Measurements from ENCODE around the gene MPRIP.

MPRIP gene

GRCh38 chr17:17164676-17165075 lies 122.4 kb downstream of the MPRIP start:
- TF ChIP-seq POLR2A (IDR thresholded peaks at IDR 0.05; ENCODE audit: low read depth, low read length) = no peak
- FAIRE-seq (no peak), DNase-seq (ENCODE audit: insufficient read length, low spot score) (no peak)

DNA sequence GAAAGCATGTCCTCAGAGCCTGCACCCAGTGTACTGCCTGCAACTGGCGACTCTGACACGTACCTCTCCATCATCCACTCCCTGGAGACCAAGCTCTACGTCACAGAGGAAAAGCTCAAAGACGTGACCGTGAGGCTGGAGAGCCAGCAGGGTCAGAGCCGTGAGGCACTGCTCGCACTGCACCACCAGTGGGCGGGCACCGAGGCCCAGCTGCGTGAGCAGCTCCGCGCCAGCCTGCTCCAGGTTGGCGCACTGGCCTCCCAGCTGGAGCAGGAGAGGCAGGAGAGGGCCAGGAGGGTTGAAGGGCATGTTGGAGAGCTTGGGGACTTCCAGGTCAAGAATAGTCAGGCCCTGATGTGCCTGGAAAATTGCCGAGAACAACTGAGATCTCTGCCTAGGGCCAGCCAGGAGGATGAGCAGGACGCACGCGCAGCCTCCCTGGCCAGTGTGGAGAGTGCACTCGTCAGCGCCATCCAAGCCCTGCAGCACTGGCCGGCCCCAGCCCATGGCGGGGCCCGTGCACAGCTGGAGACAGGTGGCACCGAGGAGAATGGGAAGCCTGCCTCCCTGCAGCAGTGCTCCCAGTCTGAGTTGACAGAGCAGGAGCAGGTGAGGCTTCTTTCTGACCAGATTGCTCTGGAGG lies 123.5 kb downstream of the MPRIP start:
- FAIRE-seq (no peak), DNase-seq (ENCODE audit: insufficient read length, low spot score) (no peak)
- no peak for TF ChIP-seq POLR2A (IDR thresholded peaks at IDR 0.05; ENCODE audit: low read depth, low read length)

DNA sequence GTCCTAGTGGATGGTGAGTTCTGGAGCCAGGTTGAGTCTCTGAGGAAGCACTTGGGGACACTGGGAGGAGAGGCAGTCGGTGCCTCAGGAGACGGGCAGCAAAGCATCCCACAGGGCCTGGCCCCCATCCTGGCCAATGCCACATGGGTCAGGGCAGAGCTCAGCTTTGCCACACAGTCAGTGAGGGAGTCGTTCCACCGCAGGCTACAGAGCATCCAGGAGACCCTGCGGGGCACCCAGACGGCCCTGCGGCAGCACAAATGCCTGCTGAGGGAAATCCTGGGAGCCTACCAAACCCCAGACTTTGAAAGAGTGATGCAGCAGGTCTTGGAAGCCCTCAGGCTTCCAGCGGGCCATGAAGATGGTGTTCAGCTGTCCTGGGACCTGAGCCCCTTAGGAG lies 124.2 kb downstream of the MPRIP start:
- DNase-seq (ENCODE audit: insufficient read length, low spot score) (no peak), FAIRE-seq (no peak)
- TF ChIP-seq POLR2A (IDR thresholded peaks at IDR 0.05; ENCODE audit: low read depth, low read length) = no peak

DNA sequence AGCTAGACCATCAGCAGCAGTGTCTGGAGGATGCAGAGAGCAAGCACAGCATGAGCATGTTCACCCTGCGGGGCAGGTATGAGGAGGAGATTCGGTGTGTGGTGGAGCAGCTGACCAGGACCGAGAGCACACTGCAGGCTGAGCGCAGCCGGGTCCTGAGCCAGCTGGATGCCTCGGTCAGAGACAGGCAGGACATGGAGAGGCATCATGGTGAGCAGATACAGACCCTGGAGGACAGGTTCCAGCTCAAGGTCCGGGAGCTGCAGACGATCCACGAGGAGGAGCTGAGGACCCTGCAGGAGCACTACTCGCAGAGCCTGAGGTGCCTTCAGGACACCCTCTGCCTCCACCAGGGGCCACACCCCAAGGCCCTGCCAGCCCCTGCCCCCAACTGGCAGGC lies 125.1 kb downstream of the MPRIP start:
- no peak for TF ChIP-seq POLR2A (IDR thresholded peaks at IDR 0.05; ENCODE audit: low read depth, low read length)
- DNase-seq (ENCODE audit: insufficient read length, low spot score) = no peak
- FAIRE-seq = no peak

- no peak for TF ChIP-seq POLR2A (IDR thresholded peaks at IDR 0.05; ENCODE audit: low read depth, low read length)
Observed at GRCh38 chr17:17167986-17168385, 125.7 kb downstream of the MPRIP start.

GRCh38 chr17:17168401-17168800 lies 126.1 kb downstream of the MPRIP start:
- DNase-seq (ENCODE audit: insufficient read length, low spot score) (no peak), FAIRE-seq (no peak)
- TF ChIP-seq POLR2A (IDR thresholded peaks at IDR 0.05; ENCODE audit: low read depth, low read length) = no peak

More at GRCh38 chr17:17167986-17168385, 125.7 kb downstream of the MPRIP start:
- no peak for FAIRE-seq
- DNase-seq (ENCODE audit: insufficient read length, low spot score) = no peak

GRCh38 chr17:17169396-17169795 lies 127.1 kb downstream of the MPRIP start:
- no peak for FAIRE-seq
- TF ChIP-seq POLR2A (IDR thresholded peaks at IDR 0.05; ENCODE audit: low read depth, low read length) = no peak
- DNase-seq (ENCODE audit: insufficient read length, low spot score) = no peak

GRCh38 chr17:17170346-17170985 lies 128.2 kb downstream of the MPRIP start:
- TF ChIP-seq POLR2A (IDR thresholded peaks at IDR 0.05; ENCODE audit: low read depth, low read length) = no peak
- DNase-seq (ENCODE audit: insufficient read length, low spot score) (no peak), FAIRE-seq (no peak)

DNA sequence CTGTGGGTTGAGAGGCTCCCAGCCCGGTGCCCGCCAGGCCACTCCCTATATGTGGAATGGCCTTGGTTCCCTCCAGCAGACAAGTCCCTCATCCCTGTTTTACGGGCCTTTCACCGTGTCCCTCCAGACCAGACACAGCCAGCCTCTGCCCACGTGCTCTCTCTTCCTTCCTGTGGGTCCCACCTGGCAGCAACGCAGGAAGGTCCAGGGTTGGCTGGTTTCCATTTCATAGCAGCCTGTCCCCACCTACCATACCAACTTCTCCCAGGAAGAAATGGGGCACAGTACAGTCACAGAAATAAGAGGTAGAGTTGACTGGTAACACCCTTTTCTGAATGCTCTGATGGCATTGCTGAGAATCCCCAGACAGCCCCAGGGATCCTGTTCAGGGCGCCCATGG lies 128.9 kb downstream of the MPRIP start:
- no peak for TF ChIP-seq POLR2A (IDR thresholded peaks at IDR 0.05; ENCODE audit: low read depth, low read length)
- FAIRE-seq (no peak), DNase-seq (ENCODE audit: insufficient read length, low spot score) (no peak)

- DNase-seq (ENCODE audit: insufficient read length, low spot score) = no peak
- FAIRE-seq = no peak
- TF ChIP-seq POLR2A (IDR thresholded peaks at IDR 0.05; ENCODE audit: low read depth, low read length) = no peak
Observed at GRCh38 chr17:17172001-17172939, 130.0 kb downstream of the MPRIP start.

GRCh38 chr17:17172990-17173389 lies 130.7 kb downstream of the MPRIP start:
- DNase-seq (ENCODE audit: insufficient read length, low spot score) = no peak
- no peak for FAIRE-seq
- TF ChIP-seq POLR2A (IDR thresholded peaks at IDR 0.05; ENCODE audit: low read depth, low read length) = no peak

DNA sequence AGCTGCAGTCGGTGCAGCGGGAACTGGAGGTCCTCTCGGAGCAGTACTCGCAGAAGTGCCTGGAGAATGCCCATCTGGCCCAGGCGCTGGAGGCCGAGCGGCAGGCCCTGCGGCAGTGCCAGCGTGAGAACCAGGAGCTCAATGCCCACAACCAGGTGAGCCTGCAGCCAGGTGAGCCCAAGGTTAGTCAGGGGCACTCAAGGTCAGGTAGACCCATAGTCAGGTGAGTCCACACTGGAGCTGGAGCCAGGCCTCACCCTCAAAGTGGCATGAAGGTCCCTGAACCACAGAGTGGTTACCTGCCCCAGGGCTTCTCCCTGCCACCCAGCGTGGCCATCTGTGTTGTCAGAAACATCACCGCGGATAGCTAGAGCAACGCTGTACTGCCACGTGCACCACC lies 131.7 kb downstream of the MPRIP start:
- DNase-seq (ENCODE audit: insufficient read length, low spot score) = no peak
- FAIRE-seq = no peak
- TF ChIP-seq POLR2A (IDR thresholded peaks at IDR 0.05; ENCODE audit: low read depth, low read length) = no peak

GRCh38 chr17:17175340-17175739 lies 133.1 kb downstream of the MPRIP start:
- TF ChIP-seq POLR2A (IDR thresholded peaks at IDR 0.05; ENCODE audit: low read depth, low read length) = no peak
- no peak for FAIRE-seq
- no peak for DNase-seq (ENCODE audit: insufficient read length, low spot score)

GRCh38 chr17:17175917-17176316 lies 133.7 kb downstream of the MPRIP start:
- FAIRE-seq (no peak), DNase-seq (ENCODE audit: insufficient read length, low spot score) (no peak)
- TF ChIP-seq POLR2A (IDR thresholded peaks at IDR 0.05; ENCODE audit: low read depth, low read length) = no peak

Measured in H54 (cell line).